ENCODE results near the gene CREB5.

DNA sequence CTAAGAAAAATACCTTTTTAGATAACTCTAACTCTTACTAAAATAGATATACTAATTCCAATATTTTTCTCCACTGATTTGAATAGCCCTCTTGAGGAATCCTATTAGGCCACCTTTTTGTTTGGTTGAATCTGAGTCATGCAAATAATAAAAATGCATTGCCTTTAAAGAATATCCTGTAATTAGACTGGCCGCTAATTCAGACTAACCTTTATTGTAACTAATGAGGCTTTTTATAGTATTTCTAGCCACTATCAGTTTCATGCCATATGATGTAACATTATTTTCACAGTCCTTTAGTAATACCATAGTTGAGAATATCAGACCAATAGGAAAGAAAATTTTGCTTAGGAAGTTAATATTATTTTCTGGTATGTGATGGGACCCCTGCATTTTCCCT is 90.1 kb downstream of the CREB5 start:
- no peak for TF ChIP-seq POLR2A (IDR thresholded peaks at IDR 0.05)
- TF ChIP-seq, protein P1, sequence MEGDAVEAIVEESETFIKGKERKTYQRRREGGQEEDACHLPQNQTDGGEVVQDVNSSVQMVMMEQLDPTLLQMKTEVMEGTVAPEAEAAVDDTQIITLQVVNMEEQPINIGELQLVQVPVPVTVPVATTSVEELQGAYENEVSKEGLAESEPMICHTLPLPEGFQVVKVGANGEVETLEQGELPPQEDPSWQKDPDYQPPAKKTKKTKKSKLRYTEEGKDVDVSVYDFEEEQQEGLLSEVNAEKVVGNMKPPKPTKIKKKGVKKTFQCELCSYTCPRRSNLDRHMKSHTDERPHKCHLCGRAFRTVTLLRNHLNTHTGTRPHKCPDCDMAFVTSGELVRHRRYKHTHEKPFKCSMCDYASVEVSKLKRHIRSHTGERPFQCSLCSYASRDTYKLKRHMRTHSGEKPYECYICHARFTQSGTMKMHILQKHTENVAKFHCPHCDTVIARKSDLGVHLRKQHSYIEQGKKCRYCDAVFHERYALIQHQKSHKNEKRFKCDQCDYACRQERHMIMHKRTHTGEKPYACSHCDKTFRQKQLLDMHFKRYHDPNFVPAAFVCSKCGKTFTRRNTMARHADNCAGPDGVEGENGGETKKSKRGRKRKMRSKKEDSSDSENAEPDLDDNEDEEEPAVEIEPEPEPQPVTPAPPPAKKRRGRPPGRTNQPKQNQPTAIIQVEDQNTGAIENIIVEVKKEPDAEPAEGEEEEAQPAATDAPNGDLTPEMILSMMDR (IDR thresholded peaks at IDR 0.05), result no peak
